ENCODE results near the gene SLCO2B1.
"Not testable (repeated sequence)": the region's sequence is repeated elsewhere in the genome, so short reads cannot be mapped to it uniquely, and the experiment has no call there.

The SLCO2B1 gene, protein sequence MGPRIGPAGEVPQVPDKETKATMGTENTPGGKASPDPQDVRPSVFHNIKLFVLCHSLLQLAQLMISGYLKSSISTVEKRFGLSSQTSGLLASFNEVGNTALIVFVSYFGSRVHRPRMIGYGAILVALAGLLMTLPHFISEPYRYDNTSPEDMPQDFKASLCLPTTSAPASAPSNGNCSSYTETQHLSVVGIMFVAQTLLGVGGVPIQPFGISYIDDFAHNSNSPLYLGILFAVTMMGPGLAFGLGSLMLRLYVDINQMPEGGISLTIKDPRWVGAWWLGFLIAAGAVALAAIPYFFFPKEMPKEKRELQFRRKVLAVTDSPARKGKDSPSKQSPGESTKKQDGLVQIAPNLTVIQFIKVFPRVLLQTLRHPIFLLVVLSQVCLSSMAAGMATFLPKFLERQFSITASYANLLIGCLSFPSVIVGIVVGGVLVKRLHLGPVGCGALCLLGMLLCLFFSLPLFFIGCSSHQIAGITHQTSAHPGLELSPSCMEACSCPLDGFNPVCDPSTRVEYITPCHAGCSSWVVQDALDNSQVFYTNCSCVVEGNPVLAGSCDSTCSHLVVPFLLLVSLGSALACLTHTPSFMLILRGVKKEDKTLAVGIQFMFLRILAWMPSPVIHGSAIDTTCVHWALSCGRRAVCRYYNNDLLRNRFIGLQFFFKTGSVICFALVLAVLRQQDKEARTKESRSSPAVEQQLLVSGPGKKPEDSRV

GRCh38 chr11:75150879-75151278 lies at the start of gene SLCO2B1:
SLCO2B1 (plus strand) TSS chr11:75151107; CDS start chr11:75151382, 275 bp downstream.
- no peak for DNase-seq (ENCODE audit: low read depth in 1 of 2, low spot score in 1 of 2)

DNA sequence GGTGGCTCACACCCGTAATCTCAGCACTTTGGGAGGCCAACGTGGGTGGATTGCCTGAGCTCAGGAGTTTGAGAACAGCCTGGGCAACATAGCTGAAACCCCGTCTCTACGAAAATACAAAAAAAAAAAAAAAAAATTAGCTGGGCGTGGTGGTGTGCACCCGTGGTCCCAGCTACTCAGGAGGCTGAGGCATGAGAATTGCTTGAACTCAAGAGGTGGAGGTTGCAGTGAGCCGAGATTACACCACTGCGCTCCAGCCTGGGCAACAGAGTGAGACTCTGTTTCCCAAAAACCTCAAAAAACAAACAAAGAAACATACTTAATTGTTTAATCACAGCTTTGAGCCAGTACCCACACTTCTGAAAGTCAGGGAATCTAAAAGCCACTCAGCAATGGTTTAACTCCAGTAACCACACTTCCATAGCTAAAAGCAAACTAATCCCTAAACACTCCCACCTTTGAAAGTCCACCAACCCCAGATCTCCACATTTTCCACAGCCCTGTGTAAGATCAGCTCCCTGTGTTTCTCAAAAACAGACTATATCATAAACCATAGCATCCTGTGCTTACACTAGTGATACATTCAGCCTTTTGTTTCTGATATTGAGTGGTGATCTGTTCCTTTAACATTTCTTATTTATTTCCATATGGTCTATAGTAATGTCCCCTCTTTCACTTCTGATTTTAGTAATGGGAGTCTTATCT lies 49.3 kb upstream of the SLCO2B1 start:
- no peak for DNase-seq (ENCODE audit: low read depth in 1 of 2, low spot score in 1 of 2)

DNA sequence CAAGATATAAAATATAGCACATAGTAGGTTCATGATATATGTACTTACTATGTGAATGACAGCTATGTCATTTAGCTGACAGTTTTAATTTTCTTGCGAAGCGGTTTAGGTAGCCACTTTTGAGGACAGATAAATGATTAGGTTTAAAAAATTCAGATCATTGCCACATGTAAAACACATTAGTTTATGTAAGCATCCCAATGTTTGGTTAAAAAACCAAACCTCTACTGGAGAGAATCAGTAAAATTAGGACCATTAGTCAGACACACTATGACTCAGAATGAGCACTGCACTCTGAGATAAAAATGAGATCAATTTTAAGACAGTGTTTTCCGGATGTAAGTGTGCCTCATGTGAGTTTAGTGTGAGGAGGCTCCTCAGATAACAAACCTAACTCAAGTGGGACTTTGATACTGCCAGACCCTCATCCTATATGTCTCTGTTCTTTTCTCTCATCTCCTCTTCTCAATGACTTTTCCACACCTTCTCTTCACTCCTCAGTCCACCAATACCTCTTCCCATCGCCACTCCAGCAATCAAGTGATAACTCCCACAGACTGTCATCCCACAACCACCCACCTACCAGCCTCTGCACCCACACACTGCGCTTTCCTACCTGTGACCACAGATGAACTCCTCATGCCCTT lies 47.4 kb upstream of the SLCO2B1 start:
- no peak for DNase-seq (ENCODE audit: low read depth in 1 of 2, low spot score in 1 of 2)

- no peak for DNase-seq (ENCODE audit: low read depth in 1 of 2, low spot score in 1 of 2)
Observed at GRCh38 chr11:75105462-75105925, 45.4 kb upstream of the SLCO2B1 start.

- DNase-seq (ENCODE audit: low read depth in 1 of 2, low spot score in 1 of 2) = not testable (repeated sequence)
Observed at GRCh38 chr11:75105967-75106681, 44.8 kb upstream of the SLCO2B1 start.

GRCh38 chr11:75107187-75107586 lies 43.7 kb upstream of the SLCO2B1 start:
- no peak for DNase-seq (ENCODE audit: low read depth in 1 of 2, low spot score in 1 of 2)

GRCh38 chr11:75112200-75112599 lies 38.7 kb upstream of the SLCO2B1 start:
- DNase-seq (ENCODE audit: low read depth in 1 of 2, low spot score in 1 of 2) = no peak

DNA sequence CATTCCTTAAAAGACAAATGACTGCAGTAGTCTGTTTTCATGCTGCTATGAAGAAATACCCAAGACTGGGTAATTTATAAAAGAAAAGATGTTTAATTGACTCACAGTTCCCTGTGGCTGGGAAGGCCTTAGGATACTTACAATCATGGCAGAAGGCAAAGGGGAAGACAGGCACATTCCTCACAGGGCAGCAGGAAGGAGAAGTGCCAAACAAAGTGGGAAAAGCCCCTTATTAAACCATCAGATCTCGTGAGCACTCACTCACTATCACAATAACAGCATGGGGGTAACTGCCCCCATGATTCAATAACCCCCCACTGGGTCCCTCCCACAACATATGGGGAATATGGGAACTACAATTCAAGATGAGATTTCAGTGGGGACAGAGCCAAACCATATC lies 37.9 kb upstream of the SLCO2B1 start:
- DNase-seq (ENCODE audit: low read depth in 1 of 2, low spot score in 1 of 2) = no peak

GRCh38 chr11:75114465-75114864 lies 36.4 kb upstream of the SLCO2B1 start:
- DNase-seq (ENCODE audit: low read depth in 1 of 2, low spot score in 1 of 2) = no peak

DNA sequence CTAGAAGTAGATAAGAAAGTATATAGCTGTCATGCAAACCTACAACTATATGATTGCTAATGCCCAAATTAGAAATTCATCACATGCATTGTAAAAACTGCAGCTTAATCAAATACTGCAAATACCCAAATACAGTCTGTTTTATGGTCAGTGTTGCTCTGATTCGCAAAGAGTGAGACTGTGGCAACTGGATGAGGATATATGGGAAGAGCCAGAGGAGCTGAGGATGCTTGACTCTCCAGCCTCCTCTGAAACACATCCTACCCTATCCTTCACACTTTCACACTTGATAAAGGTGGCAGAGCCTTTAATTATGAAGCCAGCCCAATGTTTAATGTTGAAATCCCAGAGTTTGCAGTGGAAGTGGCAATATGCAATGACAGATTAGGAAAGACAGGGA lies 32.3 kb upstream of the SLCO2B1 start:
- DNase-seq (ENCODE audit: low read depth in 1 of 2, low spot score in 1 of 2) = no peak

- DNase-seq (ENCODE audit: low read depth in 1 of 2, low spot score in 1 of 2) = no peak
Observed at GRCh38 chr11:75126564-75126963, 24.3 kb upstream of the SLCO2B1 start.

DNA sequence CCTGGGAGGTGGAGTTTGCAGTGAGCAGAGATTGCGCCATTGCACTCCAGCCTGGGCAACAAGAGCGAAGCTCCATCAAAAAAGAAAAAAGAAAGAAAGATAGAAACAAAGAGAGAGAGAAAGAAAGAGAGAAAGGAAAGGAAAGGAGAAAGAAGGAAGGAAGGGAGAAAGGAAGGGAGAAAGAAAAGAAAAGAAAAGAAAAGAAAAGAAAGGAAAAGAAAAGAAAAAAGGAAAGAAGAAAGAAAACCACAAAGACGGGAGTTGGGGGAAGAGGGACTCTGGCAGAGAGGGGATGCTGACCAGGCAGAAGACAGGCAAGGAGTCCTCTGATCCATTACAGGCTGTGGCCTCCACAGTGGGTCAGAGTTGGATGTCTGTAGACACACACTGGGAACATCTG lies 18.8 kb upstream of the SLCO2B1 start:
- no peak for DNase-seq (ENCODE audit: low read depth in 1 of 2, low spot score in 1 of 2)

GRCh38 chr11:75133976-75134375 lies 16.9 kb upstream of the SLCO2B1 start:
- no peak for DNase-seq (ENCODE audit: low read depth in 1 of 2, low spot score in 1 of 2)

GRCh38 chr11:75135021-75135650 lies 15.8 kb upstream of the SLCO2B1 start:
- no peak for DNase-seq (ENCODE audit: low read depth in 1 of 2, low spot score in 1 of 2)

GRCh38 chr11:75135651-75136050 lies 15.3 kb upstream of the SLCO2B1 start:
- no peak for DNase-seq (ENCODE audit: low read depth in 1 of 2, low spot score in 1 of 2)

DNA sequence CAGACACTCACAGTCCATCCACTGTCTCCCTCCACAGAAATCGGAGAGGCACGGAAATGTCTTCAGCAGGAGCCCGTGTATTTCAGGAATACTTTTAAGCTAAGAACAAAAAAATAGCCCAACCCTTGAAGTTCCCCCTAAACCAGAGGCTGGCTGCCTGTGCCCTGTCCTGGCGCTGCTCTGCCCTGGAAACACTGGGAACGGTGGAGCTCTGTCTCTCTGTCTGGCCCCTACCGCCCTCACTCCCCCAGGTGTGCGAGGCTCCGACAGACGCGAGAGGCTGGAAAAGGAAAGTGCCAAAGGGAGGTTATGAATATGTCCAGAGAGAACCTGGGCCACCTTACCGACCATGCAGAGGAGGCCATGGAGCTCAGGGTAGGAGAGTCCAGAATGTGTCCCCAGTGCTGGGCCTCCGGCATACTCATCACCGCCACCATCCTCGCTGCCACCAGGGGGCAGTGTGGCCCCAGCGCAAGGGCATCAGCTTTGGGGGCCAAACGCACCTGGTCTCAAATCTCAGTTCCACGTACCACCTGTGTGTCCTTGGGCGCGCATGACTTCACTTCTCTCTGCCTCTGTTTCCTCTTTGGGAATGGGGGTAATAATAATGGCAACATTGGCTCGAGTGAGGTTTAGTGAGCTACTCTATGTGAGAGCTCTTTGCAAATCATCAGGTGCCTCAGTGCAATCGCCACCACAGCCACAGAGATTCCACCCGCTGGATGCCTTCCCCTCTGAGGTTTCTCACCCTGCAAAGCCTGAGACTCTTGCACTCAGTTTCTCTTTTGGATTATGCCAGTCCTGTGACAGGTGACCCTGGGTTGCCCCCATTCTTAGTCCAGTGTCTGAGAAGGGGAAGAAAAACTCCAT lies 10.4 kb upstream of the SLCO2B1 start:
- DNase-seq (ENCODE audit: low read depth in 1 of 2, low spot score in 1 of 2) = peak; percentile 67 to 68

- DNase-seq (ENCODE audit: low read depth in 1 of 2, low spot score in 1 of 2) = no peak
Observed at GRCh38 chr11:75141166-75141565, 9.7 kb upstream of the SLCO2B1 start.

DNA sequence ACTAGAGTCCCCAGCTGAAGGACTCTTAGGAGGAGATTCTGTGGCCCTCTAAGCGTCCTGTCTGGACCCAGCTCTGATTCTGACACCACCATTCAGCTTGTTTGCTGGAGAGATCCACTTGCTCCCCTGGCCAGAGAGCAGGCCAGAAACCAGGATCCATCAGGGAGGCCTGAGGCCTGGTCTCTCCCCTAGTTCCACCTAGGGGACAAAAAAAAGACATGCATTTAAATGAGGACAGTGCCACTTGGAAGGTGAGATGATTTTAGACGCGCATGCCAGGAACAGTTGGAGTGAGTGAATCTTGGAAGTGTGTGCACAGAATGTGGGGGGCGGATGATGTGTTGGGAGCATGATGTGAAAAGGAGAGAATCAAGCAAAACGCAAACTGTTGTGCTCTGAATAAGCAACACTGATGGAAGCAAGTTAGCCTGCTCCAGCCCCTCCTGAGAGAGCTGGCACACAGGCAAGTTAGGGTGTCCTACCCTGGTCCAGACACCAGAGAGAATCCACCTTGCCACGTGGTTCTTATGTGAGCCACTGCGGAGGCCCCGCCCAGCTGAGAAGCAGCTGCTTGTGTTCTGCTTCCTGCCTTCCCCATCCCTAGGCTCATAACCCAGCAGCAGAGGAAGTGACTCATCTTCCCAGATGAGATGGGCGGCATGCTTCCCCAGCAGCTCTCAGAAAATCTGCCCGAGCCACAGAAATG lies 8.0 kb upstream of the SLCO2B1 start:
- peak; percentile 41 to 55 for DNase-seq (ENCODE audit: low read depth in 1 of 2, low spot score in 1 of 2)

GRCh38 chr11:75143420-75143731 lies 7.5 kb upstream of the SLCO2B1 start:
- no peak for DNase-seq (ENCODE audit: low read depth in 1 of 2, low spot score in 1 of 2)

Measured in stimulated activated CD4-positive, alpha-beta T cell treated with anti-CD3 and anti-CD28 coated beads, Interleukin-15, amount 100 ng/mL, for 1 hour (primary cell).